ENCODE data around the gene RBM26.
"Not testable (repeated sequence)": the region's sequence is repeated elsewhere in the genome, so short reads cannot be mapped to it uniquely, and the experiment has no call there.

Gene RBM26

GRCh38 chr13:79386125-79386826 lies 19.8 kb downstream of the RBM26 start:
- DNase-seq = no peak

GRCh38 chr13:79385694-79386093 lies 20.4 kb downstream of the RBM26 start:
- DNase-seq = no peak

GRCh38 chr13:79384022-79384610 lies 21.9 kb downstream of the RBM26 start:
- no peak for DNase-seq

- no peak for DNase-seq
Observed at GRCh38 chr13:79382545-79383275, 23.3 kb downstream of the RBM26 start.

- no peak for DNase-seq
Observed at GRCh38 chr13:79380997-79381396, 25.1 kb downstream of the RBM26 start.

GRCh38 chr13:79379274-79379673 lies 26.8 kb downstream of the RBM26 start:
- no peak for DNase-seq

- DNase-seq = no peak
Observed at GRCh38 chr13:79376843-79377242, 29.2 kb downstream of the RBM26 start.

GRCh38 chr13:79374578-79374977 lies 31.5 kb downstream of the RBM26 start:
- DNase-seq = no peak

GRCh38 chr13:79373916-79374315 lies 32.1 kb downstream of the RBM26 start:
- DNase-seq = no peak

GRCh38 chr13:79369226-79369625 lies 36.8 kb downstream of the RBM26 start:
- DNase-seq = no peak

GRCh38 chr13:79365981-79366380 lies 40.1 kb downstream of the RBM26 start:
- DNase-seq = no peak

- DNase-seq = no peak
Observed at GRCh38 chr13:79361299-79361698, 44.8 kb downstream of the RBM26 start.

GRCh38 chr13:79360095-79360494 lies 46.0 kb downstream of the RBM26 start:
- no peak for DNase-seq

- no peak for DNase-seq
Observed at GRCh38 chr13:79359064-79359463, 47.0 kb downstream of the RBM26 start.

GRCh38 chr13:79354285-79354684 lies 51.8 kb downstream of the RBM26 start:
- no peak for DNase-seq

GRCh38 chr13:79353693-79354092 lies 52.4 kb downstream of the RBM26 start:
- DNase-seq = no peak

GRCh38 chr13:79352107-79352506 lies 53.9 kb downstream of the RBM26 start:
- no peak for DNase-seq

- DNase-seq = not testable (repeated sequence)
Observed at GRCh38 chr13:79349608-79350007, 56.4 kb downstream of the RBM26 start.

GRCh38 chr13:79349011-79349410 lies 57.0 kb downstream of the RBM26 start:
- no peak for DNase-seq

GRCh38 chr13:79346300-79346914 lies 59.6 kb downstream of the RBM26 start:
- no peak for DNase-seq

- no peak for DNase-seq
Observed at GRCh38 chr13:79341202-79341601, 64.9 kb downstream of the RBM26 start.

GRCh38 chr13:79340490-79340889 lies 65.6 kb downstream of the RBM26 start:
- DNase-seq = no peak

GRCh38 chr13:79338343-79338742 lies 67.7 kb downstream of the RBM26 start:
- DNase-seq = no peak

- no peak for DNase-seq
Observed at GRCh38 chr13:79336966-79337365, 69.1 kb downstream of the RBM26 start.
